ENCODE results near the gene MSMP. TPM values are rescaled to one million over a fixed set of nuclear protein-coding genes. Genes with fewer than 3 reads are reported as not detected.

Gene MSMP
- total RNA-seq, 1 donor from 2014 or later = not detected

GRCh38 chr9:35771534-35771933 lies 17.5 kb upstream of the MSMP start:
- H3K4me3 ChIP-seq (ENCODE audit: low read depth, low read length) = no peak overlapping the region
- DNase-seq (ENCODE audit: low read depth) = no peak
- no peak for TF ChIP-seq CTCF (conservative IDR thresholded peaks at IDR 0.05; ENCODE audit: low read depth, low read length)

DNA sequence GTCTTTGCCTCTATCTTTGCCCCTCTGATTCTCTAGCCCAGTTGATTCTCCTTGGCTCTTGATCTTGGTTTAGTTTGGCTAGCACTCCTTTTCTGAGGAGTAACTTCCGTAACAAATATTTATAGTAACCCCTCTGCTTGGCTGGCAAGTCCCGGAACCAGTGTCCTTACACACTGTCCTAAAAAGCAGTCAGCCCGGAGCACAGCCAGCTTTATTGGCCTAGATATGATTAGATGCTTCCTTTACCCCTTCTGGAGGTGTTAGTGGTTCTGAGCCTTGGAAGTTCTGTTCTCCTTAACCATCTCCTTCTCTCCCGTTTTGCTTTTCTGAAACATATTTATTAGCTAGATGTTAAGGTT lies 17.0 kb upstream of the MSMP start:
- no peak overlapping the region for H3K4me3 ChIP-seq (ENCODE audit: low read depth, low read length)
- DNase-seq (ENCODE audit: low read depth) = no peak
- no peak for TF ChIP-seq CTCF (conservative IDR thresholded peaks at IDR 0.05; ENCODE audit: low read depth, low read length)

DNA sequence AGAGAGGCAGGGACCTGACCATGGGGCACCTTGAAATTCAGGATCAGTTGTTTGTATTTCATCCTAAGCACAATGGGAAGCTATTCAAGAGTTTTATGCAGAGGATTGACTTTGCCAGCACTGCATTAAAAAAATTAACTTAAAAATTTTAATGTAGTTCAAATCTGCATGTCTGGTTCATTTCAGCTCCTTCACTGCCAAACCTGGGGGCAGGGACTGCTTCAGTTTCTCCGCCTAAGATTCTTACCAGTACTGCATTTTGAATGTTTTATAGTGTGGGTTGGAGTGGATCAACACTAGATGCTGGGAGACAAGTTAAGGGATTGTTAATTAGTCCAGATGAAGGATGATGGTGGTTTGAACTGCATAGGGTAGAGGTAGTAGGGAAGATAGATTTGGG lies 15.7 kb upstream of the MSMP start:
- TF ChIP-seq CTCF (conservative IDR thresholded peaks at IDR 0.05; ENCODE audit: low read depth, low read length) = no peak
- no peak for DNase-seq (ENCODE audit: low read depth)

DNA sequence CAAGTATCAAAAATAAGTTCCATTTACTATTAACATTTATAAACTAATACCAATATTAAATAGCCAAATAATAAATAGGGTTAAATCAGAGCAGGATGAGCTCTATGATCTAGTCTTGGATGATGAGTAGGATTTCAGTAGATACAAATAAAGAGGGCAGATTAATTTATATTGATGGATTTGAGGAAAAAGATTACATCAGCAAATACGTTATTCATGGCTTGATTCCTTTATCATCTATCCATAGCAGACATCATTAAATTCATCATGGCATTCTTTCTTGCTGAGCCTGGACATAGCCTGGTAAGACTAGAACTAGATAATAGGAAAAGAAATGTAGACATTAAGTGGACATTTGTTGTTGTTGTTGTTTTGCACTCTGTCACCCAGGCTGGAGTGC lies 13.4 kb upstream of the MSMP start:
- no peak overlapping the region for H3K4me3 ChIP-seq (ENCODE audit: low read depth, low read length)
- no peak for TF ChIP-seq CTCF (conservative IDR thresholded peaks at IDR 0.05; ENCODE audit: low read depth, low read length)
- no peak for DNase-seq (ENCODE audit: low read depth)

More for the DNA sequence above, 15.7 kb upstream of the MSMP start:
- H3K4me3 ChIP-seq (ENCODE audit: low read depth, low read length) = no peak overlapping the region

GRCh38 chr9:35766997-35767396 lies 12.9 kb upstream of the MSMP start:
- no peak overlapping the region for H3K4me3 ChIP-seq (ENCODE audit: low read depth, low read length)
- no peak for DNase-seq (ENCODE audit: low read depth)
- TF ChIP-seq CTCF (conservative IDR thresholded peaks at IDR 0.05; ENCODE audit: low read depth, low read length) = no peak

DNA sequence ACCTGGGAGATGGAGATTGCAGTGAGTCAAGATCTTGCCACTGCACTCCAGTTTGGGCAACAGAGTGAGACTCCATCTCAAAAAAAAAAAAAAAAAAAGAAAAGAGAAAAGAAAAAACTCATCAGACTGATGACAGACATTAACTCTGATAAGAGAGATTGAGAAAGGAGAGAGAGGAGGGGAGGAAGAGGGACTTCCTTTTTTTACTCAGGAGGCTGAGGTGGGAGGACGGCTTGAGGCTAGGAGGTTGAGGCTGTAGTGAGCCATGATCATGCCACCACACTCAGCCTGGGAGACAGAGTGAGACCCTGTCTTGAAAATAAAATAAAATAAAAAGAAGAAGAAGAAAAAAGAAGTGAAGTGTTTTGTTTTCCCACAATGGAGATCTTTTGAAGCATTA lies 9.7 kb upstream of the MSMP start:
- no peak overlapping the region for H3K4me3 ChIP-seq (ENCODE audit: low read depth, low read length)
- DNase-seq (ENCODE audit: low read depth) = no peak
- no peak for TF ChIP-seq CTCF (conservative IDR thresholded peaks at IDR 0.05; ENCODE audit: low read depth, low read length)

- no peak for DNase-seq (ENCODE audit: low read depth)
- no peak overlapping the region for H3K4me3 ChIP-seq (ENCODE audit: low read depth, low read length)
- no peak for TF ChIP-seq CTCF (conservative IDR thresholded peaks at IDR 0.05; ENCODE audit: low read depth, low read length)
These were observed 9.1 kb upstream of the MSMP start for GRCh38 chr9:35763181-35763580.

All from epithelial cell of proximal tubule (primary cell).